ENCODE results near the gene ALOXE3.

ALOXE3 gene

GRCh38 chr17:8141741-8142140, 23.4 kb upstream of the ALOXE3 start:
- no peak for DNase-seq

- DNase-seq: no peak
Observed at GRCh38 chr17:8141045-8141444, 22.7 kb upstream of the ALOXE3 start.

- DNase-seq: no peak
Observed at GRCh38 chr17:8140065-8141029, 22.0 kb upstream of the ALOXE3 start.

- peak; percentile 99 for DNase-seq
Observed at GRCh38 chr17:8138672-8139371, 20.5 kb upstream of the ALOXE3 start.

GRCh38 chr17:8138374-8138671, 20.0 kb upstream of the ALOXE3 start:
- no peak for DNase-seq

- no peak for DNase-seq
Observed at GRCh38 chr17:8137645-8138373, 19.5 kb upstream of the ALOXE3 start.

- DNase-seq: no peak
Observed at GRCh38 chr17:8133941-8134340, 15.6 kb upstream of the ALOXE3 start.

- DNase-seq: no peak
Observed at GRCh38 chr17:8133399-8133798, 15.1 kb upstream of the ALOXE3 start.

GRCh38 chr17:8131844-8132441, 13.6 kb upstream of the ALOXE3 start:
- no peak for DNase-seq

- DNase-seq: no peak
Observed at GRCh38 chr17:8128125-8128784, 9.9 kb upstream of the ALOXE3 start.

GRCh38 chr17:8126491-8127066, 8.3 kb upstream of the ALOXE3 start:
- peak in 1 of 2 donors; percentile 49 for DNase-seq

GRCh38 chr17:8125947-8126490, 7.7 kb upstream of the ALOXE3 start:
- DNase-seq: no peak

- peak; percentile 96 to 97 for DNase-seq
Observed at GRCh38 chr17:8125154-8125946, 7.0 kb upstream of the ALOXE3 start.

GRCh38 chr17:8124350-8125153, 6.2 kb upstream of the ALOXE3 start:
- no peak for DNase-seq

- no peak for DNase-seq
Observed at GRCh38 chr17:8123695-8124349, 5.5 kb upstream of the ALOXE3 start, which contains the start of gene HES7. TSS of gene HES7 (minus strand) at chr17:8124106. CDS start at chr17:8124084, 22 bp downstream.

- peak in 1 of 2 donors; percentile 33 for DNase-seq
Observed at GRCh38 chr17:8122924-8123694, 4.8 kb upstream of the ALOXE3 start.

- no peak for DNase-seq
Observed at GRCh38 chr17:8122422-8122923, 4.2 kb upstream of the ALOXE3 start.

GRCh38 chr17:8121681-8122421, 3.5 kb upstream of the ALOXE3 start:
- peak in 1 of 2 donors; percentile 49 for DNase-seq
